ENCODE measurements around the gene PRAMEF12.

The PRAMEF12 gene

DNA sequence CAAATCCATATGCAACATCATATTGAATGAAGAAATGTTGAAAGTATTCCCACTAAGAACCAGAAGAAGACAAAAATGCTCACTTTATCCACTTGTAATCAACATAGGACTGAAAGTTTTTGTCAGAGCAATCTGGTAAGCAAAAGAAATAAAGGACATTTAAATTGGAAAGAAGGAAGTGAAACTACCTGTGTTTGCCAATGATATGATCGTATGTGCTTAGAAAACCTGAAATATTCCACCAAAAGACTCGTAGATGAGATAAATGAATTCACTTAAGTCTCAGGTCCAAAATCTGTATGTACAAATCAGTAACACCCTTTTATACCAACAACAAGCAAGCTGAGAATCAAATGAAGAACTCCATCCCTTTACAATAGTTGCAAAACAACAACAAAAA lies 26.2 kb downstream of the PRAMEF12 start:
- TF ChIP-seq, protein P1, sequence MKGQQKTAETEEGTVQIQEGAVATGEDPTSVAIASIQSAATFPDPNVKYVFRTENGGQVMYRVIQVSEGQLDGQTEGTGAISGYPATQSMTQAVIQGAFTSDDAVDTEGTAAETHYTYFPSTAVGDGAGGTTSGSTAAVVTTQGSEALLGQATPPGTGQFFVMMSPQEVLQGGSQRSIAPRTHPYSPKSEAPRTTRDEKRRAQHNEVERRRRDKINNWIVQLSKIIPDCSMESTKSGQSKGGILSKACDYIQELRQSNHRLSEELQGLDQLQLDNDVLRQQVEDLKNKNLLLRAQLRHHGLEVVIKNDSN (IDR thresholded peaks at IDR 0.05) = no peak
- no peak for TF ChIP-seq TCF12 (IDR thresholded peaks at IDR 0.05; ENCODE audit: low read depth)
- no peak for TF ChIP-seq RAD21 (IDR thresholded peaks at IDR 0.05; ENCODE audit: low read depth)
- TF ChIP-seq FOXM1 (IDR thresholded peaks at IDR 0.05; ENCODE audit: borderline replicate concordance, low read depth) = no peak
- no peak for TF ChIP-seq EGR1 (IDR thresholded peaks at IDR 0.05)
- no peak for TF ChIP-seq TEAD4 (IDR thresholded peaks at IDR 0.05)
- TF ChIP-seq YY1 (IDR thresholded peaks at IDR 0.05; ENCODE audit: low read depth) = no peak
- no peak for TF ChIP-seq CEBPB (IDR thresholded peaks at IDR 0.05)
- TF ChIP-seq ZBTB7A (IDR thresholded peaks at IDR 0.05; ENCODE audit: low read depth) = no peak
- TF ChIP-seq EP300 (IDR thresholded peaks at IDR 0.05; ENCODE audit: borderline replicate concordance) = no peak
- no peak for TF ChIP-seq TAF1 (IDR thresholded peaks at IDR 0.05; ENCODE audit: low read depth)
- TF ChIP-seq CREB1 (IDR thresholded peaks at IDR 0.05; ENCODE audit: low read depth) = no peak
- TF ChIP-seq NFIC (IDR thresholded peaks at IDR 0.05) = no peak
- no peak for TF ChIP-seq MAX (IDR thresholded peaks at IDR 0.05)
- TF ChIP-seq, protein P2, sequence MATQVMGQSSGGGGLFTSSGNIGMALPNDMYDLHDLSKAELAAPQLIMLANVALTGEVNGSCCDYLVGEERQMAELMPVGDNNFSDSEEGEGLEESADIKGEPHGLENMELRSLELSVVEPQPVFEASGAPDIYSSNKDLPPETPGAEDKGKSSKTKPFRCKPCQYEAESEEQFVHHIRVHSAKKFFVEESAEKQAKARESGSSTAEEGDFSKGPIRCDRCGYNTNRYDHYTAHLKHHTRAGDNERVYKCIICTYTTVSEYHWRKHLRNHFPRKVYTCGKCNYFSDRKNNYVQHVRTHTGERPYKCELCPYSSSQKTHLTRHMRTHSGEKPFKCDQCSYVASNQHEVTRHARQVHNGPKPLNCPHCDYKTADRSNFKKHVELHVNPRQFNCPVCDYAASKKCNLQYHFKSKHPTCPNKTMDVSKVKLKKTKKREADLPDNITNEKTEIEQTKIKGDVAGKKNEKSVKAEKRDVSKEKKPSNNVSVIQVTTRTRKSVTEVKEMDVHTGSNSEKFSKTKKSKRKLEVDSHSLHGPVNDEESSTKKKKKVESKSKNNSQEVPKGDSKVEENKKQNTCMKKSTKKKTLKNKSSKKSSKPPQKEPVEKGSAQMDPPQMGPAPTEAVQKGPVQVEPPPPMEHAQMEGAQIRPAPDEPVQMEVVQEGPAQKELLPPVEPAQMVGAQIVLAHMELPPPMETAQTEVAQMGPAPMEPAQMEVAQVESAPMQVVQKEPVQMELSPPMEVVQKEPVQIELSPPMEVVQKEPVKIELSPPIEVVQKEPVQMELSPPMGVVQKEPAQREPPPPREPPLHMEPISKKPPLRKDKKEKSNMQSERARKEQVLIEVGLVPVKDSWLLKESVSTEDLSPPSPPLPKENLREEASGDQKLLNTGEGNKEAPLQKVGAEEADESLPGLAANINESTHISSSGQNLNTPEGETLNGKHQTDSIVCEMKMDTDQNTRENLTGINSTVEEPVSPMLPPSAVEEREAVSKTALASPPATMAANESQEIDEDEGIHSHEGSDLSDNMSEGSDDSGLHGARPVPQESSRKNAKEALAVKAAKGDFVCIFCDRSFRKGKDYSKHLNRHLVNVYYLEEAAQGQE (IDR thresholded peaks at IDR 0.05; ENCODE audit: low read depth) = no peak

DNA sequence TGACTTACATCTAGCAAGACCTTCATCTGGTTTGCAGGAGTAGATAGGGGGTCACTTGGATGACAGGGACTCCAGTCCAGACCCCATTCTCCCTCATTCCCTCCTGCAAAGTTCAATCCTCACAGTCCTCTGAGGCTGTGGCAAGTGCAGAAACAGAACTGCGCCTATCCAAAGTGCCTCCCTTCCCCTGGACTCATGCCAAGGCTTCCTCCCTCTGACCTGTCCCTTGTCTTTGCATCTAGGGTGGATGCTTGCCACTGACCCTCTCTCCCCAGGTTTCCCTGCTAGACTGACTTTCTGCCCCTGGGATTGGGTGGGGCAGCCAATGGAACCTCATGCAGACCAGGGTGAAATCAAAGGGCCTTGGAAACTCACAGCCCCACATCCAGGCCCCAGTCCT lies 36.4 kb downstream of the PRAMEF12 start:
- no peak for TF ChIP-seq TAF1 (IDR thresholded peaks at IDR 0.05; ENCODE audit: low read depth)
- TF ChIP-seq ZBTB7A (IDR thresholded peaks at IDR 0.05; ENCODE audit: low read depth) = no peak
- TF ChIP-seq TCF12 (IDR thresholded peaks at IDR 0.05; ENCODE audit: low read depth) = no peak
- no peak for TF ChIP-seq RAD21 (IDR thresholded peaks at IDR 0.05; ENCODE audit: low read depth)
- TF ChIP-seq, protein P1 (IDR thresholded peaks at IDR 0.05) = no peak
- TF ChIP-seq NFIC (IDR thresholded peaks at IDR 0.05) = no peak
- TF ChIP-seq EGR1 (IDR thresholded peaks at IDR 0.05) = no peak
- no peak for TF ChIP-seq YY1 (IDR thresholded peaks at IDR 0.05; ENCODE audit: low read depth)
- TF ChIP-seq, protein P2 (IDR thresholded peaks at IDR 0.05; ENCODE audit: low read depth) = no peak
- no peak for TF ChIP-seq EP300 (IDR thresholded peaks at IDR 0.05; ENCODE audit: borderline replicate concordance)
- TF ChIP-seq FOXM1 (IDR thresholded peaks at IDR 0.05; ENCODE audit: borderline replicate concordance, low read depth) = no peak
- no peak for TF ChIP-seq TEAD4 (IDR thresholded peaks at IDR 0.05)
- no peak for TF ChIP-seq MAX (IDR thresholded peaks at IDR 0.05)
- TF ChIP-seq CREB1 (IDR thresholded peaks at IDR 0.05; ENCODE audit: low read depth) = no peak

DNA sequence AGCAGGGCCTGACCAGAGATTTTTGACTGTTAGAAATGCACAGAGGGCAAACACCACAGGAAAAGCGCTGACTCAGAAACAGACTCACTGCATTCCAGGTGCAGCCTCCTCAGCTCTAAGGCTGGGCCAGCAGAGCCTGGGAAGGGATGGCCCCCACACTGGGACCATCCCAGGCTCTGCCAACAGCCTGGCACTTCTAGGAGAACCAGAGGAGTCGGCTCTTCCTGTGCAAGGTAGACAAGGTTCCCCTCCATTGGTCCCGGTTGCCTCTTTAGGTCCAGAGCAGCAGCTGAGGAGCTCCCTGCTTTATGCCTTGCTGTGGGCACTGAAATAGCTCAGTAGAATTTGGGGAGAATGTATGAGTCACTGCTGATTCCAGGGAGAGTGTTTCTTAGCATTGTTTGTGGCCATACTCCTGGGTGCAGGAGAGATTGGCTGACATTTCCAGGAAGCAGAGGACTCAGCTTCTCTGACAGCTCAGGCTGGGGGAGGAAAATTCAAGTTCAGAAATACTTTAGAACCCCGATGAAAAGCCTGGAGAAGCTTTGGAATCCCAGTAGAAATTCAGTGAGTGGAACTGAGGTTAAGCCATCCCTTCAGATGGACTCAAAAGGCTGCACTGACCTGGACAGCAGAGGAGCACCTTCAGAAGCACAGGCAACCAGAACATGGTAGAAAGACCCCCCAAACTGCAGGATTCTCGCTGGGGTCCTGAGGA lies 37.3 kb downstream of the PRAMEF12 start:
- TF ChIP-seq RAD21 (IDR thresholded peaks at IDR 0.05; ENCODE audit: low read depth) (no peak), TAF1 (IDR thresholded peaks at IDR 0.05; ENCODE audit: low read depth) (no peak), YY1 (IDR thresholded peaks at IDR 0.05; ENCODE audit: low read depth) (no peak), FOXM1 (IDR thresholded peaks at IDR 0.05; ENCODE audit: borderline replicate concordance, low read depth) (no peak)

GRCh38 chr1:12811409-12811784 lies 37.9 kb downstream of the PRAMEF12 start:
- TF ChIP-seq EGR1 (IDR thresholded peaks at IDR 0.05) = no peak
- no peak for TF ChIP-seq RAD21 (IDR thresholded peaks at IDR 0.05; ENCODE audit: low read depth)
- no peak for TF ChIP-seq FOXM1 (IDR thresholded peaks at IDR 0.05; ENCODE audit: borderline replicate concordance, low read depth)
- TF ChIP-seq, protein P2 (IDR thresholded peaks at IDR 0.05; ENCODE audit: low read depth) = no peak
- TF ChIP-seq, protein P1 (IDR thresholded peaks at IDR 0.05) = no peak
- no peak for TF ChIP-seq YY1 (IDR thresholded peaks at IDR 0.05; ENCODE audit: low read depth)
- TF ChIP-seq NFIC (IDR thresholded peaks at IDR 0.05) = no peak
- no peak for TF ChIP-seq TCF12 (IDR thresholded peaks at IDR 0.05; ENCODE audit: low read depth)
- no peak for TF ChIP-seq EP300 (IDR thresholded peaks at IDR 0.05; ENCODE audit: borderline replicate concordance)
- TF ChIP-seq TAF1 (IDR thresholded peaks at IDR 0.05; ENCODE audit: low read depth) = no peak

Data from Ishikawa (cell line).